ENCODE measurements around the gene TGFBR3.

Gene TGFBR3

DNA sequence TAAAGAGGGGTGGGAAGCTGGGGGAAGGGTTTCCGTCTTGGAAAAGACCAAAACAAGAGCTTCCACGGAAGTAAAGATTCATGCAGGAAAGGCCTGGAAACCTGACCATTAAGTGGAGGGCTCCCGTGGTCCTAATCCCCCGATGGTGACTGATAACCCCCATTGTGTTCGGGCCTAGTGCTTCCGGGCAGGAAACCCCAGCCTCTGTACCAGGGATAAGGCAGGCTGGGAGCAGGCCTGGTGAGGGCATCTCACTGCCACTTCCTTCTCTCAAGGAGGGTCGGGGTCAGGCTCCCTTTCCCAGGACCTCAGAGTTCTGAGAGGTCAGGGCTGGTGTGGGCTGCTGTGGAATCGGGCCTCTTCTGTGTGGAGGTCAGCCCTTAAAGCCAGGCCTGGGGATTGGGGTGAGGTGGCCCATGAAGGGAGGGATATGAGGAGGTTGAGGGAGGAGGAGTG, 248.4 kb downstream of the TGFBR3 start:
- no peak overlapping the region for H3K4me3 ChIP-seq (ENCODE audit: low read length in 2 of 2)
- WGBS, 2 donors (ENCODE audit: extremely low coverage in 2 of 2, insufficient read length in 2 of 2, insufficient replicate concordance in 1 of 2): no CpG with 5 or more reads among the region's 8 CpGs
- peaks cover 3 to 4% of the 10 kb centered on the region in 2 donors for H3K9me3 ChIP-seq (replicated peaks in 1 of 2; ENCODE audit: control insufficient read depth in 2 of 2, insufficient read depth in 1 of 2, low read depth in 1 of 2, low read length in 2 of 2)
- H3K27ac ChIP-seq (replicated peaks; ENCODE audit: low read length): no peak overlapping the region
- no peak overlapping the region for H4K8ac ChIP-seq (ENCODE audit: low read depth, low read length)
- H2AK5ac ChIP-seq (ENCODE audit: low read depth, low read length): no peak overlapping the region
- DNase-seq (ENCODE audit: low spot score): no peak
- no peak overlapping the region for H3K18ac ChIP-seq (ENCODE audit: low read length)
- no peak overlapping the region for H3K4me2 ChIP-seq (ENCODE audit: insufficient read depth, low read length, poor library complexity, severe bottlenecking)
- peaks cover 0 to 4% of the 10 kb centered on the region in 2 donors for H3K4me1 ChIP-seq (ENCODE audit: control insufficient read depth in 2 of 2, insufficient read depth in 1 of 2, low read depth in 1 of 2, low read length in 2 of 2)
- H3K4ac ChIP-seq (ENCODE audit: low read length): no peak overlapping the region
- no peak overlapping the region for H2BK5ac ChIP-seq (ENCODE audit: low read length)
- no peak overlapping the region for H3K14ac ChIP-seq (ENCODE audit: low read length)
- H3K36me3 ChIP-seq (replicated peaks in 1 of 2; ENCODE audit: control insufficient read depth in 2 of 2, insufficient read depth in 2 of 2, low read length in 2 of 2): no peaks in the 10 kb centered on the region
- no peak overlapping the region for H2BK120ac ChIP-seq (ENCODE audit: low read depth, low read length)
- H4K91ac ChIP-seq (ENCODE audit: low read depth, low read length, poor library complexity): no peak overlapping the region
- H3K9ac ChIP-seq (ENCODE audit: low read depth, low read length, poor library complexity): no peak overlapping the region
- no peak overlapping the region for H3K23ac ChIP-seq (ENCODE audit: low read depth, low read length, poor library complexity)
- no peaks in the 10 kb centered on the region for H3K79me1 ChIP-seq (ENCODE audit: low read depth, low read length)
- H2AFZ ChIP-seq (ENCODE audit: low read length): peak overlapping the region; percentile 49
- no peak overlapping the region for H2BK15ac ChIP-seq (ENCODE audit: low read length)
- no peaks in the 10 kb centered on the region for H3K27me3 ChIP-seq (ENCODE audit: control insufficient read depth in 3 of 3, insufficient read depth in 3 of 3, low read depth in 1 of 3, low read length in 3 of 3)
- H2BK12ac ChIP-seq (ENCODE audit: low read length): no peak overlapping the region

DNA sequence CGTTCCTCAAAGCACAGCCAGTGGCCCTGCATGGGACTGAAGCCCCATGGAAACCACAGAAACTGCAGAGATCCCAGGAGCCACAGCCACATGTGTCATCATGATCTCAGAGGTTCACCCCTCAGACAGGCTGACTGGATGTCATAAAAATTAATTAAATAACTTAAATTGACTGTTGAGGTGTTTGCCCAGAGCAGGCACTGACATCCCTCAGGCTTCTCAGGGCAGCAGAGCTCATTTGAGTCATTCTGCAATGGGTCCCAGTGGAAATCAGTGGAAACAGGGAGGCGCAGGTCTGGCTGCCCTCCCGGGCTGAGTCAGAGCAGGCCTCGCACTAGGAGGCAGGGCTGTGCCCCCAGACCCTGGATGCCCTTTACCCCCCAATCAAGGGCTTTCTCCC, 250.2 kb downstream of the TGFBR3 start:
- H3K14ac ChIP-seq (ENCODE audit: low read length): no peak overlapping the region
- no peak overlapping the region for H4K8ac ChIP-seq (ENCODE audit: low read depth, low read length)
- H3K36me3 ChIP-seq (replicated peaks in 1 of 2; ENCODE audit: control insufficient read depth in 2 of 2, insufficient read depth in 2 of 2, low read length in 2 of 2): no peaks in the 10 kb centered on the region
- no peaks in the 10 kb centered on the region for H3K79me1 ChIP-seq (ENCODE audit: low read depth, low read length)
- peaks cover under 1 to 2% of the 10 kb centered on the region in 2 donors for H3K9me3 ChIP-seq (replicated peaks in 1 of 2; ENCODE audit: control insufficient read depth in 2 of 2, insufficient read depth in 1 of 2, low read depth in 1 of 2, low read length in 2 of 2)
- no peaks in the 10 kb centered on the region for H3K27me3 ChIP-seq (ENCODE audit: control insufficient read depth in 3 of 3, insufficient read depth in 3 of 3, low read depth in 1 of 3, low read length in 3 of 3)
- no peak overlapping the region for H3K9ac ChIP-seq (ENCODE audit: low read depth, low read length, poor library complexity)
- H3K4me2 ChIP-seq (ENCODE audit: insufficient read depth, low read length, poor library complexity, severe bottlenecking): no peak overlapping the region
- no peak overlapping the region for H2BK120ac ChIP-seq (ENCODE audit: low read depth, low read length)
- DNase-seq (ENCODE audit: low spot score): no peak
- no peak overlapping the region for H3K4me3 ChIP-seq (ENCODE audit: low read length in 2 of 2)
- WGBS, 2 donors (ENCODE audit: extremely low coverage in 2 of 2, insufficient read length in 2 of 2, insufficient replicate concordance in 1 of 2): no CpG with 5 or more reads among the region's 4 CpGs
- no peak overlapping the region for H4K91ac ChIP-seq (ENCODE audit: low read depth, low read length, poor library complexity)
- H3K4ac ChIP-seq (ENCODE audit: low read length): no peak overlapping the region
- H2BK5ac ChIP-seq (ENCODE audit: low read length): no peak overlapping the region
- no peak overlapping the region for H3K18ac ChIP-seq (ENCODE audit: low read length)
- H2BK12ac ChIP-seq (ENCODE audit: low read length): no peak overlapping the region
- H2BK15ac ChIP-seq (ENCODE audit: low read length): no peak overlapping the region
- no peak overlapping the region for H3K27ac ChIP-seq (replicated peaks; ENCODE audit: low read length)
- no peak overlapping the region for H3K23ac ChIP-seq (ENCODE audit: low read depth, low read length, poor library complexity)
- H2AK5ac ChIP-seq (ENCODE audit: low read depth, low read length): no peak overlapping the region
- H3K4me1 ChIP-seq (ENCODE audit: control insufficient read depth in 2 of 2, insufficient read depth in 1 of 2, low read depth in 1 of 2, low read length in 2 of 2): peaks cover 0 to 4% of the 10 kb centered on the region in 2 donors
- H2AFZ ChIP-seq (ENCODE audit: low read length): no peak overlapping the region

DNA sequence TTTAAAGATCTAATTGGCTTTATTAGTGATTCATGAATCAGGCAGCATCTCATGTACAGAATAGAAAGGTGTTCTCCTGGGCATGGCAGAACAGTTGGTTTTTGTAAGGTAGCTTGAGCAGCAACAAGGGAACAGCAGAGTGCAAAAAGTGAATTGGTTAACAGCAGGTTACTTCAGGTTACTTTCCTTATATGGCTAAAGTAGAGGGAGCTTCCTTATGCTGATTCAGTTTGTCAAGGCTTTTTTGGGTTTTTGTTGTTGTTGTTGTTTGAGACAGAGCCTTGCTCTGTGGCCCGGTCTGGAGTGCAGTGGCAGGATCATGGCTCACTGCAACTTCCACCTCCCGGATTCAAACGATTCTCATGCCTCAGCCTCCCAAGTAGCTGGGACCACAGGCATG, 252.5 kb downstream of the TGFBR3 start:
- no peak overlapping the region for H2AK5ac ChIP-seq (ENCODE audit: low read depth, low read length)
- no peak overlapping the region for H2AFZ ChIP-seq (ENCODE audit: low read length)
- no peak overlapping the region for H3K18ac ChIP-seq (ENCODE audit: low read length)
- no peak overlapping the region for H3K14ac ChIP-seq (ENCODE audit: low read length)
- no peak overlapping the region for H3K4ac ChIP-seq (ENCODE audit: low read length)
- H3K9ac ChIP-seq (ENCODE audit: low read depth, low read length, poor library complexity): no peak overlapping the region
- H2BK12ac ChIP-seq (ENCODE audit: low read length): no peak overlapping the region
- no peak overlapping the region for H3K27ac ChIP-seq (replicated peaks; ENCODE audit: low read length)
- H4K8ac ChIP-seq (ENCODE audit: low read depth, low read length): no peak overlapping the region
- H4K91ac ChIP-seq (ENCODE audit: low read depth, low read length, poor library complexity): no peak overlapping the region
- H3K27me3 ChIP-seq (ENCODE audit: control insufficient read depth in 3 of 3, insufficient read depth in 3 of 3, low read depth in 1 of 3, low read length in 3 of 3): no peaks in the 10 kb centered on the region
- no peak overlapping the region for H2BK5ac ChIP-seq (ENCODE audit: low read length)
- no peaks in the 10 kb centered on the region for H3K9me3 ChIP-seq (replicated peaks in 1 of 2; ENCODE audit: control insufficient read depth in 2 of 2, insufficient read depth in 1 of 2, low read depth in 1 of 2, low read length in 2 of 2)
- H3K4me2 ChIP-seq (ENCODE audit: insufficient read depth, low read length, poor library complexity, severe bottlenecking): no peak overlapping the region
- peaks cover 0 to 4% of the 10 kb centered on the region in 2 donors for H3K4me1 ChIP-seq (ENCODE audit: control insufficient read depth in 2 of 2, insufficient read depth in 1 of 2, low read depth in 1 of 2, low read length in 2 of 2)
- no CpG with 5 or more reads among the region's 3 CpGs for WGBS, 2 donors (ENCODE audit: extremely low coverage in 2 of 2, insufficient read length in 2 of 2, insufficient replicate concordance in 1 of 2)
- no peak overlapping the region for H3K4me3 ChIP-seq (ENCODE audit: low read length in 2 of 2)
- no peak overlapping the region for H2BK15ac ChIP-seq (ENCODE audit: low read length)
- H3K79me1 ChIP-seq (ENCODE audit: low read depth, low read length): no peaks in the 10 kb centered on the region
- H3K36me3 ChIP-seq (replicated peaks in 1 of 2; ENCODE audit: control insufficient read depth in 2 of 2, insufficient read depth in 2 of 2, low read length in 2 of 2): no peaks in the 10 kb centered on the region
- H3K23ac ChIP-seq (ENCODE audit: low read depth, low read length, poor library complexity): no peak overlapping the region
- DNase-seq (ENCODE audit: low spot score): no peak
- no peak overlapping the region for H2BK120ac ChIP-seq (ENCODE audit: low read depth, low read length)

DNA sequence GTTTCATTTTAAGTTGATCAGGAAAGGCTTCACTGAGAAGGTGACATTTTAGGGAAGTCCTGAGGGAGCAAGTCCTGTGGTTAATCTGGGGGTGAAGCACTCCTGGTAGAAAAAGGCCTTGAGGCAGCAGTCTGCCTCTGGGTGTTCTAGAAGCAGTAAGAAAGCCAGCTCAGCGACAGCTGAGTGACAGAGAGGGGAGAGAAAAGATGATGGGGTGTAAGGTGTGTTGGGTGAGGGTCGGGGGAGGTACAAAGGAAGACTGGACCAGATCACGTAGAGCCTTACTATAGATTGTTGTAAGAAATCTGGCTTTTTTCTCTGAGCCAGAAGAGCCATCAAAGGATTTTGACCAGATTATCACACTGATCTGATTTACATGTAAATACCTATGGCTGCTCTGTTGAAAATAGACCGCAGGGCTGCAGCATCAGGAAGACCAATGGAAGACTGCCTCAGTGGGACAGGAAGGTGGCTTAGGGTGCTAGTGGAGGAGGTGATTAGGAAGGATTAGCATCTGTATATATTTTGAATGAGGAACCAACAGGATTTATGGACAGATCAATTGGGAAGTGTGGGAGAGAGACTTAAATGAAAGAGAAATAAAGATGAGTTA, 254.1 kb downstream of the TGFBR3 start:
- H3K23ac ChIP-seq (ENCODE audit: low read depth, low read length, poor library complexity): no peak overlapping the region
- H3K4me1 ChIP-seq (ENCODE audit: control insufficient read depth in 2 of 2, insufficient read depth in 1 of 2, low read depth in 1 of 2, low read length in 2 of 2): peaks cover 0 to 1% of the 10 kb centered on the region in 2 donors
- no peak overlapping the region for H2BK120ac ChIP-seq (ENCODE audit: low read depth, low read length)
- no peak overlapping the region for H3K4ac ChIP-seq (ENCODE audit: low read length)
- no peak overlapping the region for H2AK5ac ChIP-seq (ENCODE audit: low read depth, low read length)
- no peak overlapping the region for H3K4me3 ChIP-seq (ENCODE audit: low read length in 2 of 2)
- no peak overlapping the region for H4K8ac ChIP-seq (ENCODE audit: low read depth, low read length)
- no peaks in the 10 kb centered on the region for H3K36me3 ChIP-seq (replicated peaks in 1 of 2; ENCODE audit: control insufficient read depth in 2 of 2, insufficient read depth in 2 of 2, low read length in 2 of 2)
- no peak overlapping the region for H3K4me2 ChIP-seq (ENCODE audit: insufficient read depth, low read length, poor library complexity, severe bottlenecking)
- no peak overlapping the region for H2BK15ac ChIP-seq (ENCODE audit: low read length)
- no peaks in the 10 kb centered on the region for H3K9me3 ChIP-seq (replicated peaks in 1 of 2; ENCODE audit: control insufficient read depth in 2 of 2, insufficient read depth in 1 of 2, low read depth in 1 of 2, low read length in 2 of 2)
- peak overlapping the region; percentile 46 for H2AFZ ChIP-seq (ENCODE audit: low read length)
- no peaks in the 10 kb centered on the region for H3K27me3 ChIP-seq (ENCODE audit: control insufficient read depth in 3 of 3, insufficient read depth in 3 of 3, low read depth in 1 of 3, low read length in 3 of 3)
- no peak overlapping the region for H3K9ac ChIP-seq (ENCODE audit: low read depth, low read length, poor library complexity)
- no peak overlapping the region for H3K27ac ChIP-seq (replicated peaks; ENCODE audit: low read length)
- no peaks in the 10 kb centered on the region for H3K79me1 ChIP-seq (ENCODE audit: low read depth, low read length)
- H2BK12ac ChIP-seq (ENCODE audit: low read length): no peak overlapping the region
- H2BK5ac ChIP-seq (ENCODE audit: low read length): no peak overlapping the region
- H4K91ac ChIP-seq (ENCODE audit: low read depth, low read length, poor library complexity): no peak overlapping the region
- H3K18ac ChIP-seq (ENCODE audit: low read length): no peak overlapping the region
- H3K14ac ChIP-seq (ENCODE audit: low read length): no peak overlapping the region
- WGBS, 2 donors (ENCODE audit: extremely low coverage in 2 of 2, insufficient read length in 2 of 2, insufficient replicate concordance in 1 of 2): no CpG with 5 or more reads among the region's 4 CpGs
- DNase-seq (ENCODE audit: low spot score): no peak

All from neuronal stem cell (in vitro differentiated cells).